Stimulated activated CD4-positive, alpha-beta T cell treated with anti-CD3 and anti-CD28 coated beads, TNF-alpha, amount 100 ng/mL, for 1 hour (primary cell): ENCODE data around the gene SDHC.
"Not testable (repeated sequence)": the region's sequence is repeated elsewhere in the genome, so short reads cannot be mapped to it uniquely, and the experiment has no call there.

Source experiments
- DNase-seq, 3 donors: peaks; one replicate each; pipeline ENCODE4 v3.0.0-alpha.2; 2020; ENCODE audit warnings: low read depth in 3 of 3, low spot score in 1 of 3

SDHC gene

DNA sequence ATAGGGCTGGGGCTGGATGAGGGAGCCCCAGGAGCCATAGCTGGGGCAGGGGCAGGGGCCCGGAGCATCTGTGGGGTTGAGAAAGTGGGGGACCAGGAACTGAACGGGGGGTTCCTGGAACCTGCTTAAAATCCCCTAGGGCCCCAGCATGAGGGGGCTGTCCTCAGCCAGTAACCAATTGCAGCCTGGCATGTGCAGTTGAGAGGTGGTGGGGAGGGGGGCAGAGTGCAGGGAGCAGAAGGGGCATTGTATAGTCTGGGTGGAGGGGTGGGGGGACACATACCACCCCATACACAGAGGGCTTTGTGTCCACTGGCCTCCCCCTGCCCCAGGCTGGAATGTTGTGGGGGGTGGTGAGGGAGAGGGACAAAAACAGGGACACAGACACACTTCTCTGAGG lies 4.3 kb upstream of the SDHC start, which contains the start of gene MPZ:
TSS of gene MPZ (minus strand) at position 101 of the 400 bp plus-strand sequence. CDS start at position 38, 63 bp downstream.
- no peak for DNase-seq

DNA sequence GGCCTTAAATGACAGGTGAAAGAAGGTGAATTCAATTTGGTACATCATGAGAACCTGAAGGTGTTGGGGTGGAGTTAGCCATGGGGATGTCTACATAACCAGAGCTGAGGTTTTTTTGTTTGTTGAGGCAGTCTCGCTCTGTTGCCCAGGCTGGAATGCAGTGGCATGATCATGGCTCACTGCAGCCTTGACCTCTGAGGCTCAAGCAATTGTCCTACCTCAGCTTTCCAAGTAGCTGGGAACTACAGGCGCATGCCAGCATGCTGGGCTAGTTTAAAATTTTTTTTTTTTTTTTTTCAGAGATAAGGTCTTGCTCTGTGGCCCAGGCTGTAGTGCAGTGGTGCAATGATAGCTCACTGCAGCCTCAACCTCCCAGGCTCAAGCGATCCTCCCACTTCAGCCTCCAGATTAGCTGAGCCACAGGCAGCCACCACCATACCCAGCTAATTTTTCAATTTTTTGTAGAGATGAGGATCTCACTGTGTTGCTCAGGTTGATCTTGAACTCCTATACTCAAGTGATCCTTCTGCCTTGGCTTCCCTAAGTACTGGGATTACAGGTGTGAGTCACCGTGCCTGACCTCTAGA lies 2.5 kb upstream of the SDHC start:
- DNase-seq, result no peak

DNA sequence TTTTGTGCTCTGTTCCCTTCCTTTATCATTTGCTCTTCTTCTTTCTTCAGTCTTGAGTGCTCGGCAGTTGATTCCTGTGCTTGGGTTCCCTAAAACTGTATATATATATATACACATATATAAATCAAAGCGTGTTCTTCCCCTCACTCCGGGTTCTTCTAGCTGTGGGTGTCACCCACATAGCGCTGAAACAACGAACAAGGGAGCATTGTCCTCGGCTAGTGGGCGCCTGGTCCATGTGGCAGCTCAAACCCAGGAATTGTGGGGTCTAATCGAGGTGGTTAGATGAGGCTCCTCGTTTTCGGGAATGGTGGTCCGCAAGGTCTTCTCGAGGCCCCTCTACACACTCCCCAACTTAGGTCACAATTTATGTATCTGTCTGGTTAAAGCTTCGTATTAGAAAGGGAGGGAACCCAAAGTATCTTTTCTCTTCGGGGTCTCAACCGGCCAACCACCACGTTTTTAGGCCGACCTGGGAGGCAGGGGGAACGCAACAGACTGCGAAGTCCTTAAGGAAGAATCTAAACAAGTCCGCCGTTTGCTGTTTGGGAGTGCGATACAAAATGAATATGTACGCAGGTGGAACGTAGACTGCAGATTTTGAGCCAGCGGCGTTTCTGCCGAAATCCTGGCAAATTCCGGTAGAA lies 504 bp upstream of the SDHC start:
- no peak for DNase-seq

DNA sequence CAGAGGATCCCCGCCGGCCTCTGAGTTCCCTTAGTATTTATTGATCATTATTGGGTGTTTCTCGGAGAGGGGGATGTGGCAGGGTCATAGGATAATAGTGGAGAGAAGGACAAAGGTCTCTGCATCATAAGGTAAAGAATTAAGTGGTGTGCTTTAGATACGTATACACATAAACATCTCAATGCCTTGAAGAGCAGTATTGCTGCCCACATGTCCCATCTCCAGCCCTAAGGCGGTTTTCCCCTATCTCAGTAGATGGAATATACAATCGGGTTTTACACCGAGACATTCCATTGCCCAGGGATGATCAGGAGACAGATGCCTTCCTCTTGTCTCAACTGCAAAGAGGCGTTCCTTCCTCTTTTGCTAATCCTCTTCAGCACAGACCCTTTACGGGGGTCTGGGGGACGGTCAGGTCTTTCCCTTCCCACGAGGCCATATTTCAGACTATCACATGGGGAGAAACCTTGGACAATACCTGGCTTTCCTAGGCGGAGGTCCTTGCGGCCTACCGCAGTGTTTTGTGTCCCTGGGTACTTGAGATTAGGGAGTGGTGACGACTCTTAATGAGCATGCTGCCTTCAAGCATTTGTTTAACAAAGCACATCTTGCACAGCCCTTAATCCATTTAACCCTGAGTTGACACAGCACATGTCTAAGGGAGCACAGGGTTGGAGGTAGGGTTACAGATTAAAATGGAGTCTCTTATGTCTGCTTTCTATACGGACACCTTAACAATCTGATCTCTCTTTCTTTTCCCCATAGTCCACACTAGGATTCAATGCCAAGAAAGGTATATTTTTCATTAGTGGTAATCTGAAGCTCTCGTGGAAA lies 1.9 kb downstream of the SDHC start:
- DNase-seq, result not testable (repeated sequence)

DNA sequence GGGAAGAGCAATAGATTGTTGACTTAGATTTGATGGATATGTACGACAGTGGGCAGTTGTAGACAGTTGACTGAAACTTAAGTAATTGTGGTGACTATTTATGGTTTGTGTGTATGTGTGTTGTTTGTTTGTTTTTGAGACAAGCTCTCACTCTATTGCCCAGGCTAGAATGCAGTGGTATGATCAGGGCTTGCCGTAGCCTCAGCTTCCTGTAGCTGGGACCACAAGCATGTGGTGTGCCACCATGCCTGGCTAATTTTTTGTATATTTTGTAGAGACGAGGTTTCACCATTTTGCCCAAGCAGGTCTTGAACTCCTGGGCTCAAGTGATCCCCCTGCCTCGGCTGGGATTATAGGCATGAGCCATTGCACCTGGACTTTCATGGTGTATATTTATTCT lies 9.8 kb downstream of the SDHC start:
- no peak for DNase-seq

DNA sequence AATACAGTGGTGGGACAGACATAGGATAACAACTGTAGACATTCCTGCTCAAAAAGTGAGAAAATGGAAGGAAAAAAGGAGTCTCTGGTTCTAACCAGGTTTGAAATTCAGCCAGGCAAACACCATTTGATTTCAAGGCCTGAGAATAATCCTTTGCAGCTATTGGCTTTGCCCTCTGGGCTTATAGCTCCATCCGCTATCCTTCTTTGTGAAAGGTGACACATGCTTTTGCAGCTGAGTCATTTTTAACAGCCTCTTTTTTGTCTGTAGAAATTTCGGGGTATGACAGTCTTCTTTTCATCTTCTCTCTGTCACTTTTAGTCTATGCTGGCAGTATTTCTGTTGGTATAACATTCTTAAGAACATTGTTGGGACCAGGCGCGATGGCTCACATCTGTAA lies 16.2 kb downstream of the SDHC start:
- DNase-seq, result no peak

DNA sequence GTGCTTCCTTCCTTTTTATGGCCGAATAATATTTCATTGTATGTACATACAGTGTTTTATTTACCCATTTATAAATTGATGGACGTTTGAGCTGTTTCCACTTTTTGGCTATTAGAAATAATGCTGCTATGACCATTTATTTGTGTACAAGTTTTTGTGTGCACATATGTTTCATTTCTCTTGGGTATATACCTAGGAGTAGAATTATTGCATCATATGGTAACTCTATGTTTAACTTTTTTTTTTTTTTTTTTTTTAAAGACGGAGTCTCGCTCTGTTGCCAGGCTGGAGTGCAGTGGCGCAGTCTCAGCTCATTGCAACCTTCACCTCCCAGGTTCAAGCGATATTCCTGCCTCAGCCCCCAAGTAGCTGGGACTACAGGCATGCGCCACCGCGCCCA lies 19.0 kb downstream of the SDHC start:
- no peak for DNase-seq

DNA sequence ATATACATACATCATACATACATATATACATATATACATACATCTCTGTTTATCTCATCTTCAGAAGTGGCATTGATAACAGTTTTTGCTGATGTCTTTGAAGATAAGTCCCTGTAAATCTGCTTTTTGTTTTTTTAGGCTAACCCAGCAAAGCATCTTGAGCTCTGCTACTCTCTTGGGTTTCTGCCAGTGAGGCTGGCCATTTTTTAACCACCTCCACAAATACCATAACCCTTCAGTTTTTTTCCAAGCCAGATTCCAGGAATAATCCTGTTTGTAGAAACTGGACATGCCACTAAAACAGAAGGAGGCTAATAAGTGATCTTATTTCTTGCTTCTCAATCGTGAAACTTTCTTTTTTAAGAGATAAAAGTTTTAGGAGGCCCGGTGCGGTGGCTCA lies 21.6 kb downstream of the SDHC start:
- DNase-seq, result no peak

DNA sequence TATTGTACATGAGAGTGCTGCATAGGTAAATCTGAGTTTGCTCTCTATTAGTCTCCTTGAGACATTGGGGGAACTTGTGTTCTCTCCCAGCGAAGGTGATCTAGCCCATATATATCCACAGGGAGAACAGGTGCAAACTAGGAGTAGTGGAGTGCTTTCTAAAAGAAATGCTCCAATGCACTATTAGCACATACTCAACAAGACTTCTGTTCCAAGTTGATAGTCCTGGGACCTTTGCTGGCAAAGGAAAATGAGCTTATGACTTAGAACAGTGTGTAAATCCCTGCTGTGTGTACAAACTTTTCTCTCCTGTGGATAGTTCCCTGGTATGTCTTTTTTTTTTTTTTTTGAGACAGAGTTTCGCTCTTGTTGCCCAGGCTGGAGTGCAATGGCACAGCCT lies 28.0 kb downstream of the SDHC start:
- no peak for DNase-seq

DNA sequence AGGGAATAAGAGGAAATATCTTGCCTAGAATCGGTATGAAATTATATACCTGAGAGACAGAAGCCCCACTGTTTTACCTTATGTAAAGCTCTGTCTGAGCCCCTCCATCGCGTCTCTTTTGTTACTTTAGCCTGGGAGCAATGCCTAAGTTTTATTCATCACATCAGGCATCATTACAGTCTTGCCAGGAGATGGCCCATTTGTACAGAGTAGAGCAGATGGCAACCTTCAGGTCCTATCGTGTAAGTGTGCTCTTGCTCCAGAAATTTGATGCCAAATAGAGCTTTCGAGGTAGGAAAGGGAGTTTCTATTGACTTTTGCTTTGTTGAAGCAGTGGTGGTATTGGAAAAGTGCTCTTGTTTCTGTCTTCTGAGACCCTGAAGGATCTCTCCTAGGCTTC lies 28.6 kb downstream of the SDHC start:
- DNase-seq, result no peak

DNA sequence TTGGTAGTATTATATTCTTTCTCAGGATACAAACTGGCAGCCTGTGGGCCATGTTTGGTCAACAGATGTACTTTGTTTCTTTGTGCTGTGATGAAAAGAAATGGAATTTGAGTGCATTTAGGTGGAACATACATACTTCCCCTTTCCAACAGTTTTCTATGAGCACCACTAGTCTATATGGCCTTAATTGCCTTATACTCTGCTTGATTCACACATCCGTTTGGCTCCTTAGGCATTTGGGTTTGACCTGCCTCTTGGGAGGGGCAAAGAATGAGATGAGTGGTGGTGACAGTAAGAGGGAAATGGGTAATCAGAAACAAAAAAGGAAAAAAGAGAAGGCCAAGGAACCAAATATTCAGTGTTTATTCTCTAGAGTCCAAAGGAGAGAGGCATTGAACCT lies 36.5 kb downstream of the SDHC start:
- no peak for DNase-seq

DNA sequence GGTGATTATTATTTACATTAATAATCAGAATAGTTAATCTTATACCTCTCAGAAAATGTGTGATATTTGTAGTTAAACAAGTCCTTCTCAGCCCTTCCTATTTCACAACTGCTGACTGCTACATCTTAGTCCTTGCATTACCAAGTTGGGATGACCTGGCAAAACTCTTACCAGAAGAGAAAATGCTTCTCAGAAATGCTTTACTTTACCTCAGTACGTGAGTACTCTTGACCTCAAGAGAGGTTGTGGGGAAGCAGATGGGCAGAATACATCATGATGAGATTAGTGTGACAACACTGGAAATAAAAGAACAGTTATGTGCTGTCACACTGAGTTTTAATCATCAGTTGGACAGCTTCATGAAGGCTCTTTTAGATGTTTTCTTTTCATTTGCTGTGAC lies 37.3 kb downstream of the SDHC start:
- no peak for DNase-seq

DNA sequence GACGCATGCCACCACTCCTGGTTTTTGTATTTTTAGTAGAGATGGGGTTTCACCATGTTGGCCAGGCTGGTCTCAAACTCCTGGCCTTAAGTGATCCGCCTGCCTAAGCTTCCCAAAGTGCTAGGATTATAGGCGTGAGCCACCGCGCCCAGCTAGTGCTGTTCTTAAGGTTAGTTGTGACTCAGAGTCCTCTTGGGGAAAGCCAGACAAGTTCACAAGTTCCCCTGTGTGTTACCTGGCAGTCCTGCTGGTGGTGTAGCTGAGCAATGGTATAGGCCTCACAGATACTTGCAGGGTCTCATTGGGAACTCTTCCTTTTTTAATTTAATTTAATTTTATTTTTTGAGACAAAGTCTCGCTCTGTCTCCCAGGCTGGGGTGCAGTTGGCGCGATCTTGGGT lies 42.9 kb downstream of the SDHC start:
- no peak for DNase-seq

DNA sequence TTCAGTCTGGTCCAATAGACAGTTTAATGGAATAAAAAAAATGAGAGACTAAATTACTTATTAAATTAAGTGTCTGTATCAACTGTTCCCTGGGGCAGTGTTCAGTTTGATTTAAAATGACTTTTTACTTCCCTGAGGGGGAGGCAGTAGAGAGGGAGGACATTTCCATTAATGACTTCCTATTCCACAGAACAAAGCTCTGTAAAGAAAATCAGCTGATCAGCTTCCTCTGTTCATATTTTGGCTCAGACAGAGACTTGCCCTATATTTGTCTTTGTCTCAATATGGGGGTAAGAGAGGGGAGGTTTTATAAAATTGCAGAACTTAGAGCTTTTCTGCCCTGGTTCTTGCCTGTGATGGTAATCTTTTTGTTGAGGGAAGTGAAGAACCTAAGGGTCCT lies 45.1 kb downstream of the SDHC start:
- no peak for DNase-seq

DNA sequence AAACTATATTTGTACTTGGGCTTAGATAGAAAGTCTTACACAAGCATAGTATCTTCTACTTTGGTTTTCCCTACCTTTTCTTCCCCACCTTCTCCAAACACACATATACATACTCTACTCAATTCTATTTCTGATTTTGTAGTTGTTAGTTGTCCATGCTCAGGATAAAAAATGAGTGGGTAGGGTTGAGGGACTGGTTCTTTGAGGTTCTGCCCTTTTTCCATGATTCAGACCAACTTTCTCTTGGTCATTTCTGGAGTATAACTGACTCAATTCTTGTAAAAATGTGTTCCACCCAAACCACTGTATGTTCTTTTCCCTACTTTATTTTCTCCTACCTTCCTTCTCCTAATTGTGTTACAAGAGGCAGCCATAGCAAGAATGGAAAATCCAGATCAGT lies 50.2 kb downstream of the SDHC start:
- DNase-seq, result no peak

DNA sequence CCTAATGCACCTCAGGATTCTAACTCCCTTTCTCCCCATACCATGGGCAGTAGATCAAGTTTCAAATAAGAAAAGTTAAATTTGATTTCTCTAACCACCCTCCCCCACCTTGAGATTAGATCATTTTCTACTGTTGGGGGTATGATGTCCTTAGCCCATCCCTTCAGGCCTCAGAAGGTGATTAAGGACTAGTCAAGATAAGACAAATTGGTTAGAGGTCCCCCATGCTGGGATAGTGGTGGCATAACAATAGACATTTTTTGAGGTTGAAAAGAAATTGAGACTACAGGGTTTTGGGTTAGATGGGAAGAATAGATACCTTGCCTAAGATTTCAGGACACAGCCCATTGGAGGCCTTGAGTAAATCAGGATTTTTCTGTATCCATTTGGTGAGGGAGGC lies 51.0 kb downstream of the SDHC start:
- no peak for DNase-seq

DNA sequence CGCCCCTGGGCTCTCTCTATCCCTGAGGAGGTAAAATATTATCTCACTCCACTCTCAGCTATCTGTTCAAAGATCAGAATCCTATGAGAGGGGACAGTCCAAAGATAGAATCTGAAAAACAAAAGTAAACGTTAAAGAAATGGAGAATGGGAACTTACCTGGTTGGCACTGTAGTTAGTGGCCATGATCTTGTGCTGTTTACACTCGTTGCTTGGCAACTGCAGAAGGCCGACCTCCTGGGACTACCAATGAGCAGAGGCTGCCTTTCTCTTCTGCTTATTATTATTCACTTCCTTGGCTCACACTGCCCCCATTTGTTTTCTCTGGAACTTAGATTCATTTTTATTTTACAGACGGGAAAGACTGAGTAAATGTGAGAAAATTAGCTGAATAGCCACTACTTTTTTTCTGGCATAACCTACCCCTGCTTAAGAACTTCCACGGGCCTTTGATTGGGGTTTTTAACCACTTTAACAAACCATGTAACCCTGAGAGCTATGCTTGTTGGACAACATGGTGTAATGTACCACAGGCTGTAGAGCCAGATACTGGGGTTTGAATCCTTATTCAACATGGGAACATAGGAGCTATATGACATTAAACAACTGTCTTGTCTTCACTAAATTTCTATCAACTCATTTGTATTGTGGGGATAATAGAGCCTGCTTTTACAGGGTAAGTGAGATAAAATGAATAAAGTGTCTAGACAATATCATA lies 53.7 kb downstream of the SDHC start, which contains the start of gene CFAP126:
TSS of gene CFAP126 (minus strand) at position 193 of the 717 bp plus-strand sequence. CDS start at position 185, 8 bp downstream.
- no peak for DNase-seq

DNA sequence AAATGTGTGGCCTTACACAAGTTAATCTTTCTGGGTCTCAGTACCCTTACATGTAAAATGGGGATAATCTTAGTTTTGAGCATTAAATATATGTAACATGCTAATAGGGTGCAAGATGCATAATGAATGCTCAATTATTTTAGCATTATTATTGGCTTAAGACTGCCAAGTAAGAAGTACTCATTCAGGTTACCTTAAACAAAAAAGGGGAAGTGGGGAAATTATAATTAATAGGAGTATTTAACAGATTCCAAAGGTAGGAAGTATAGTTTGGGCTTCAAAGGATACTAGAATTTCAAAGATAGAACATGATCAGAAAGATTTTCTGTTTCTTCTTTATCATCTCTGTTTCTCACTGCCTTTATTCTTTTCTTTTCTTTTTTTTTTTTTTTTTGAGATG lies 59.3 kb downstream of the SDHC start:
- no peak for DNase-seq

DNA sequence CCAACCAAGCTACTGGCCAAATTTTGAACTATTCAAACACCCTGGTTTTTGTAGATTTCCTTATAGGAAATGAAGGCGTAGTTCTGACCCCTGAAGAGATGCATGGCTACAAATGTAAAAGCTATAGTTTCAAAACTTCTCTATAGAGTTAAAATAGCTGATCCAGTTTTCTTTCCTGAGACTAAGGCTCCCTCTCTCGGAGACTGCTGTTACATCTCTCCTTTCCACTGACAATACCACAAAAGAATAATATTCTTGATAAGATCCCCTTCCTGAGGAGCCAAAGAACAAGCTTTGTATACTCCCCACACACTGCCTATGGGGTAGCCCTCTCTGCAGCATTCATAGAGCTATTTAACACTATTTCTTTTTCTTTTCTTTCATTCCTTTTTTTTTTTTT lies 60.2 kb downstream of the SDHC start:
- DNase-seq, result no peak

DNA sequence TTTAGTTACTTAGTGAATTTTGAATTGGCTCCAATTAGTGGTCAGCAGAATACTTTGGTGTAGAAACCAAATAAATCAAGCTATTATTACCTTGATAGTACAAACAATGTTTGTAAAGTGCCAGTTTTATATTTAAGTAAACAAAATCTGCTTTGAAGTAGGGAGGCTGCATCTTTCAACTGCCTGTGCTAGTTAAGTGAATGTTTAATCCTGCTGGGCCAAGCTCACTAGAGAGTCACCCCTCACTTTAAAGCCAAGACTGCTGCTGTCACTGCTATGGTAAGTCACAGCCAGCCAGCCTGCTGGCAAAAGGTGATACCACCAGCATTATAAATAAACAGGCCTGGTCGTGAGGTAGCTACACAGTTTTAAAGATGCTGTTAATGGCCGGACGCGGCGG lies 63.8 kb downstream of the SDHC start:
- no peak for DNase-seq

DNA sequence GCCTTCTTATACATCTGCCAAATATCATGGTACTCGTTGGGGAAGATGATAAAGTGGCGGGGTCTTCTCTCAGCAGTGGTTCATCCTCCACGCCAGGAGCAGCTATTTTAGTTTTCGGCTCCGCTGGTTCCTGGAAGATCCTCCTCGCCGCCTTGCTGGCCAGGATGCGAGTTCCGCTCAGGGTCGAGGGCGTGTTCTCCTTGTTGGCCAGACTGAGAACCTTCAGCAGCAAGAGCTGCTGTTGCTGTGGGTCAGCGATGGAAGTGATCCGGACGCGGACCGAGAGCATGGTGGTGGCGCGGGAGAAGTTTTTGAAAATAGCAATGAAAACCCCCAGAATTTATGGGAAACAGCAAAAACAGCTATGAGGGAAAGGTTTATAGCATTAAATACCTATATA lies 64.9 kb downstream of the SDHC start:
- no peak for DNase-seq

DNA sequence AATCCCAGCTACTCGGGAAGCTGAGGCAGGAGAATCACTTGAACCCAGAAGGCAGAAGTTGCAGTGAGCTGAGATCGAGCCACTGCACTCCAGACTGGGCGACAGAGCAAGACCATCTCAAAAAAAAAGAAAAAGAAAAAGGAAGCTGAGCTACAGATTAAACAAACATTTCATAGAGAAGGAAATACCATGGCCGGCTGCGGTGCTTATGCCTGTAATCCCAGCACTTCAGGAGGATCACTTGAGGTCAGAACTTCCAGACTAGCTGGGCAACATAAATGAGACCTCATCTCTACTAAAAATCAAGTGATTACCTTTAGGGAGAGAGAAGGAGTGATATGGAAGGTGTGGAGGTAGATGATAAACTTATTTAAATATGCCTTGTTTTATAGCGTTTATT lies 67.5 kb downstream of the SDHC start:
- DNase-seq, result no peak
